Tibial nerve (tissue), 4 donors: Measurements from ENCODE around the gene PNPLA2.
A peak's percentile ranks its signal among the peaks of the same experiment; 100 is the strongest.

ENCODE experiments used
- EP300 ChIP-seq, 2 donors: sonication (generic); formaldehyde crosslinking; IDR thresholded peaks; one replicate each; pipeline ENCODE4 v1.6.1; 2017; ENCODE audit warnings: antibody characterized with exemption in 2 of 2, mild to moderate bottlenecking in 1 of 2
- POLR2A ChIP-seq, 2 donors: fragments of 450-650 bp; IDR thresholded peaks; one replicate each; pipeline ENCODE4 v1.6.1; 2017; ENCODE audit warnings: antibody characterized with exemption in 2 of 2, mild to moderate bottlenecking in 2 of 2, moderate library complexity in 2 of 2
- TF ChIP-seq, protein P1 (sequence below), 5 experiments: fragments of 200-600 bp in 3 of 5; fragments of 450-650 bp in 2 of 5; sonication (generic) in 3 of 5; IDR thresholded peaks; one replicate each; pipeline ENCODE4 v1.5.1; 2016 to 2019; ENCODE audit warnings: antibody characterized with exemption in 5 of 5, mild to moderate bottlenecking in 3 of 5, moderate library complexity in 2 of 5

DNA sequence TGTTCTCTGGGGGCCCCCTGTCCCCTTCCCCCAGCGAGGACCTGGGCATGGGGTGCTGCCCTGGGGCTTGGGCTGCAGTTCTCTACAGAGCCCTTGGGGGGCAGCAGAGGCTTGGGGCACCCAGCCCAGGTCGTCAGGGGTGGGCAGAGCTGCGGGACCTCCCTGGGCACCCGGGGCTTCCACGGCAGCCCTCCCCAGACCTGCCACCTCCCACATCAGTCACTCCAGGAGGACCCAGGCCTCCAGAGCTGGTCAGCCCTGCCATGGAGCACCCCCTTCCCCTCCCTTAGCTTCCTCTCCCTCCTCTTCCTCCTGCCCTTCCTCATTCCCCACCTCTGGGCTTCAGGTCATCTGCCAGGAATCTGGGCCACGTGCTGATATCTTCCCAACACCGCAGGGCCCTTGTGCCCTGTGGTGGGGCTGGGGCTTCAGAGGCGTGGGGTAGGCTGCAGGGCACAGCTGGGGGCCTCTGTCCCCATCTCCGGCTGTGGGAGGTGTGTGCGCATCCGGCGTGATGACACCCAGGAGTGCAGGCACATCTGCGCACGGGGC, 29.7 kb downstream of the PNPLA2 start:
- TF ChIP-seq, protein P1, sequence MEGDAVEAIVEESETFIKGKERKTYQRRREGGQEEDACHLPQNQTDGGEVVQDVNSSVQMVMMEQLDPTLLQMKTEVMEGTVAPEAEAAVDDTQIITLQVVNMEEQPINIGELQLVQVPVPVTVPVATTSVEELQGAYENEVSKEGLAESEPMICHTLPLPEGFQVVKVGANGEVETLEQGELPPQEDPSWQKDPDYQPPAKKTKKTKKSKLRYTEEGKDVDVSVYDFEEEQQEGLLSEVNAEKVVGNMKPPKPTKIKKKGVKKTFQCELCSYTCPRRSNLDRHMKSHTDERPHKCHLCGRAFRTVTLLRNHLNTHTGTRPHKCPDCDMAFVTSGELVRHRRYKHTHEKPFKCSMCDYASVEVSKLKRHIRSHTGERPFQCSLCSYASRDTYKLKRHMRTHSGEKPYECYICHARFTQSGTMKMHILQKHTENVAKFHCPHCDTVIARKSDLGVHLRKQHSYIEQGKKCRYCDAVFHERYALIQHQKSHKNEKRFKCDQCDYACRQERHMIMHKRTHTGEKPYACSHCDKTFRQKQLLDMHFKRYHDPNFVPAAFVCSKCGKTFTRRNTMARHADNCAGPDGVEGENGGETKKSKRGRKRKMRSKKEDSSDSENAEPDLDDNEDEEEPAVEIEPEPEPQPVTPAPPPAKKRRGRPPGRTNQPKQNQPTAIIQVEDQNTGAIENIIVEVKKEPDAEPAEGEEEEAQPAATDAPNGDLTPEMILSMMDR (IDR thresholded peaks at IDR 0.05) = peak; percentile 85 to 91 (median 88)
- TF ChIP-seq POLR2A (IDR thresholded peaks at IDR 0.05) = no peak
- no peak for TF ChIP-seq EP300 (IDR thresholded peaks at IDR 0.05)
